ENCODE results near the gene ITCH. TPM values are rescaled to one million over a fixed set of nuclear protein-coding genes. Genes with fewer than 3 reads are reported as not detected.
"Not testable (repeated sequence)": the region's sequence is repeated elsewhere in the genome, so short reads cannot be mapped to it uniquely, and the experiment has no call there.

The ITCH gene
- total RNA-seq, 6 experiments from 2014 or later = 55.0 to 63.3 (median 59.1) TPM

- TF ChIP-seq CTCF (IDR thresholded peaks at IDR 0.05) = no peak
- DNase-seq = no peak
- Mint-ChIP-seq H3K4me3 (peak overlapping the region; percentile 96), H3K9me3 (no peaks in the 10 kb centered on the region; the same call in 1 of the 2 replicates), H3K27ac (peak overlapping the region; percentile 98), H3K27me3 (ENCODE audit: insufficient read depth) (peaks cover 15% of the 10 kb centered on the region), H3K36me3 (ENCODE audit: low read depth) (peaks cover 23% of the 10 kb centered on the region), H3K4me1 (ENCODE audit: low read depth) (peaks cover 55% of the 10 kb centered on the region)
Measured at GRCh38 chr20:34517114-34517505, 154.0 kb downstream of the ITCH start.

- H3K4me3 Mint-ChIP-seq, H3K27ac Mint-ChIP-seq, DNase-seq, H3K9me3 Mint-ChIP-seq: not testable (repeated sequence)
- Mint-ChIP-seq H3K36me3 (ENCODE audit: low read depth) (peaks cover 21% of the 10 kb centered on the region), H3K27me3 (ENCODE audit: insufficient read depth) (peaks cover 15% of the 10 kb centered on the region), H3K4me1 (ENCODE audit: low read depth) (peaks cover 56% of the 10 kb centered on the region)
Measured at GRCh38 chr20:34518863-34519262, 155.8 kb downstream of the ITCH start.

DNA sequence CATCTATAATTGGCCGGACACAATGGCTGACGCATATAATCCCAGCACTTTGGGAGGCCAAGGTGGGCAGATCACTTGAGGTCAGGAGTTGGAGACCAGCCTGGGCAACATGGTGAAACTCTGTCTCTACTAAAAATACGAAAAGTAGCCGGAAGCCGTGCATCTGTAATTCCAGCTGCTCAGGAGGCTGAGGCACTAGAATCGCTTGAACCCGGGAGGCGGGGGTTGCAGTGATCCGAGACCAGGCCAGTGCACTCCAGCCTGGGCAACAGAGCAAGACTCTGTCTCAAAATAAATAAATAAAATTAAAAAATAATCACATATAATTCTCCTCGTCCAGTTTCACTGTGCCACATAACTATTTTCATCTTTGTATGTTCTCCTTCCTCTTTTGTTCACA lies 156.8 kb downstream of the ITCH start:
- peaks cover 56% of the 10 kb centered on the region for H3K4me1 Mint-ChIP-seq (ENCODE audit: low read depth)
- not testable (repeated sequence) for H3K27ac Mint-ChIP-seq, DNase-seq, H3K4me3 Mint-ChIP-seq, H3K9me3 Mint-ChIP-seq
- H3K36me3 Mint-ChIP-seq (ENCODE audit: low read depth) = peaks cover 14% of the 10 kb centered on the region
- H3K27me3 Mint-ChIP-seq (ENCODE audit: insufficient read depth) = peaks cover 15% of the 10 kb centered on the region

- peaks cover 63% of the 10 kb centered on the region for H3K4me1 Mint-ChIP-seq (ENCODE audit: low read depth)
- peak; percentile 45 for DNase-seq
- H3K4me3 Mint-ChIP-seq = peak overlapping the region; percentile 46
- peak; percentile 78 for TF ChIP-seq CTCF (IDR thresholded peaks at IDR 0.05)
- H3K9me3 Mint-ChIP-seq = no peaks in the 10 kb centered on the region
- H3K27ac Mint-ChIP-seq = peak overlapping the region; percentile 98
- H3K36me3 Mint-ChIP-seq (ENCODE audit: low read depth) = peaks cover 18% of the 10 kb centered on the region
- H3K27me3 Mint-ChIP-seq (ENCODE audit: insufficient read depth) = peaks cover 8% of the 10 kb centered on the region
Measured at GRCh38 chr20:34522969-34523871, 160.1 kb downstream of the ITCH start.

GRCh38 chr20:34524426-34524825 lies 161.4 kb downstream of the ITCH start:
- no peaks in the 10 kb centered on the region for H3K9me3 Mint-ChIP-seq
- no peak for DNase-seq
- H3K36me3 Mint-ChIP-seq (ENCODE audit: low read depth) = peaks cover 13% of the 10 kb centered on the region
- peaks cover 5% of the 10 kb centered on the region for H3K27me3 Mint-ChIP-seq (ENCODE audit: insufficient read depth)
- peak overlapping the region; percentile 98 for H3K27ac Mint-ChIP-seq
- H3K4me3 Mint-ChIP-seq = no peak overlapping the region
- TF ChIP-seq CTCF (IDR thresholded peaks at IDR 0.05) = no peak
- H3K4me1 Mint-ChIP-seq (ENCODE audit: low read depth) = peaks cover 57% of the 10 kb centered on the region

GRCh38 chr20:34525342-34525708 lies 162.3 kb downstream of the ITCH start:
- Mint-ChIP-seq H3K27me3 (ENCODE audit: insufficient read depth) (peaks cover 6% of the 10 kb centered on the region), H3K4me3 (peak overlapping the region; percentile 80), H3K27ac (peak overlapping the region; percentile 98), H3K4me1 (ENCODE audit: low read depth) (peaks cover 57% of the 10 kb centered on the region), H3K36me3 (ENCODE audit: low read depth) (peaks cover 13% of the 10 kb centered on the region), H3K9me3 (no peaks in the 10 kb centered on the region)
- no peak for TF ChIP-seq CTCF (IDR thresholded peaks at IDR 0.05)
- DNase-seq = peak; percentile 18
